Mesodermal cell (in vitro differentiated cells): Measurements from ENCODE around the gene DUS1L.

Source experiments
- H3K27ac ChIP-seq: 2 replicates; pipeline ENCODE4 v1.7.0; 2013; ENCODE audit warnings: mild to moderate bottlenecking, low read depth, low read length, moderate library complexity; ENCODE audit not compliant: severe bottlenecking
- H3K36me3 ChIP-seq: 2 replicates; pipeline ENCODE4 v1.7.1; 2013; ENCODE audit warnings: mild to moderate bottlenecking, low read length, moderate library complexity; ENCODE audit not compliant: control insufficient read depth, insufficient read depth
- H3K4me1 ChIP-seq: one replicate; pipeline ENCODE4 v1.7.1; 2013; ENCODE audit warnings: mild to moderate bottlenecking, low read length; ENCODE audit not compliant: insufficient read depth, control insufficient read depth, poor library complexity, severe bottlenecking
- H3K4me3 ChIP-seq: 2 replicates; pipeline ENCODE4 v1.7.0; 2013; ENCODE audit warnings: low read length, control low read depth, mild to moderate bottlenecking; ENCODE audit not compliant: insufficient read depth, poor library complexity, severe bottlenecking; ENCODE audit errors: extremely low read depth
- H3K9me3 ChIP-seq: 2 replicates; pipeline ENCODE4 v1.7.1; 2013; ENCODE audit warnings: mild to moderate bottlenecking, low read length, moderate library complexity; ENCODE audit not compliant: control insufficient read depth
- WGBS, 2 experiments: methylation state at CpG; one replicate each; pipeline ENCODE4 v1.1.5; 2013; ENCODE audit warnings: missing lambda C conversion rate in 2 of 2; ENCODE audit not compliant: insufficient coverage in 2 of 2; 5-methylcytosine and 5-hydroxymethylcytosine counted together

Gene DUS1L

DNA sequence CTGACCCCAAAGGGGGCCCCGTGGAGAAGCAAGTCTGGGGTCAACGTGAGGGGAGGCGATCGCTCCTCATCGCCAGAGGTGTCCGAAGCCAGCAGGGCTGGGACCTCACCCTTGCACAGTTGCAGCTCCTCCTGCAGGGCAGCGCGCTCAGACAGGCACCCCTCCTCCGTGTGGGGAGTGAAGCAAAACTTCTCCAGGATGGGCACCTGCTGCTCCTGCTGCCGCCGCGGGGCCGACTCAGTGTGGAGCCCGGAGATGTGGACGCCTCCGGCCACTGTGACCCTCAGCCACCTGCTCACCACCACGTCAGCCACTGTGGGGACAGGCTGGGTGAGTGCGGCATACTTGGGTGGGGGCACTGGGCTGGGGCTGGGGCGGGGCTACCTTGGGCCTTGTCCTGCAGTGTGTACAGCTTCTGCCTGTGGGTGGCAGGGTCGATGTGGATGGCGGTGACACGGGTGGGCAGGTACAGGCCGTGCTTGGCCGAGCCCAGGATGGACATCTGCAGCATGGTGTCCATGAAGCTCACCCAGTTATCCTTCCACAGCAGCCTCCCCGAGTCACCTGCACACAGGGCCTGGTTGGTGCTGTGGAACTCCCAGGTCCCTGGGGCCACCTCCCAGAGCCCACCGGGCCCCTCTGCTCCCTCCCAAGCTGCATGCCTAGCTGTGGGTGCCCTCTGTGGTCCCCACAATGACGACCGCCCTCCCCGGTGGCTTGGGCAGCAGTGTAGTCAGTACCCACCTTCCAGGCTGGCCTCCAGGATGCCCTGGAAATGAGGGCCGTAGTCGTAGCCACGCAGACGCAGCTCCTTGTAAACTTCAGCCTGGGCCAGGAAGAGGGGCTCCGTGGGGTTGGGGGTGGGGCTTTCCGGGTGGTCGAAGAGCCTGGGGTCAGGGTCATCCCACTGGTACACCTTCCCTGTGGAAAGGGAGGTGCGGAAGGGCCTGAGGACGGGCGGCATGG is 21.6 kb upstream of the DUS1L start:
- WGBS, 2 experiments: 95 to 96% methylated on average over 26 to 34 of the region's 39 CpGs
- no peaks in the 10 kb centered on the region for H3K4me1 ChIP-seq
- H3K27ac ChIP-seq: no peak overlapping the region
- H3K9me3 ChIP-seq: no peaks in the 10 kb centered on the region
- H3K4me3 ChIP-seq: no peak overlapping the region
- peaks cover 100% of the 10 kb centered on the region for H3K36me3 ChIP-seq

DNA sequence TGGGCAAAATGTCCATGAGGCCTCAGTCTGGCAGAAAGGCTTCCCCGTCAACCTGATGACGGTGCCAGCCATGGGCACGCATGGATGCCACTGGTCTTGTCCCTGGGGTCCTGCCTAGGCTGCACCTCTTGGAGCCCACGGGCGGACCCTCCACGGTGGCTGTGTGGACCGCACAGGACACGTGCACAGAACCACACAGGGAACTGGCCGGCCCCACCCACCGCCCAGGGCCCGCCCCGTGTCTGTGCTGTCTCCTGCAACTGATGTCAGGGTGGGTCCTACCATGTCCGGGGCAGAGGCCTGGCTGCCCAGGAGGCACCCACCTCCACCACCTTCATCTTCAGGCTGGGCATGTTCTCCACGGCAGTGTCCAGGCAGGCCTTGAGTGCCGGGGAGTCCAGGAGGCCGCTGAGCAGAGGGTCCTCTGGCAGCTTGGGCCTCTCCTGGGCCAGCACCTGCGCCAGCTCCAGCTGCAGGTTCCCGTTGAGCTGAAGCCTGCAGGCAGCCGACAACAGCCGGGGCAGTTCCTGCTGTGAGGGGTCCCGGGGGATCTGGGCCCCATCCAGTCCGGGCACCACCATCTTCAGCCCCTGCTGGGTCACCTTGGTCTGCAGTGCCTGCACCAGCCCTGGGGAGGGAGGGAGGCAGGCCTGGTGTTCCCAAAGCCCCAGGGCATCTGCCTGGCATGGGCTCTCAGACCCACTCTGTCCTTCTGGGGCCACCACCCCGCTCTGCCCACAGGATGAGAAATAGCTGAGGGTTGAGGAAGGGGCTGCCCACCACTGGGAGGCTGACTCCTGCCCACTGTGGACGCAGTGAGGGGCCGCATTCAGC is 20.5 kb upstream of the DUS1L start:
- 96 to 98% methylated on average over 16 to 24 of the region's 25 CpGs for WGBS, 2 experiments
- Histone ChIP-seq H3K27ac (no peak overlapping the region), H3K4me1 (no peaks in the 10 kb centered on the region), H3K9me3 (no peaks in the 10 kb centered on the region), H3K36me3 (peaks cover 99% of the 10 kb centered on the region), H3K4me3 (no peak overlapping the region)

DNA sequence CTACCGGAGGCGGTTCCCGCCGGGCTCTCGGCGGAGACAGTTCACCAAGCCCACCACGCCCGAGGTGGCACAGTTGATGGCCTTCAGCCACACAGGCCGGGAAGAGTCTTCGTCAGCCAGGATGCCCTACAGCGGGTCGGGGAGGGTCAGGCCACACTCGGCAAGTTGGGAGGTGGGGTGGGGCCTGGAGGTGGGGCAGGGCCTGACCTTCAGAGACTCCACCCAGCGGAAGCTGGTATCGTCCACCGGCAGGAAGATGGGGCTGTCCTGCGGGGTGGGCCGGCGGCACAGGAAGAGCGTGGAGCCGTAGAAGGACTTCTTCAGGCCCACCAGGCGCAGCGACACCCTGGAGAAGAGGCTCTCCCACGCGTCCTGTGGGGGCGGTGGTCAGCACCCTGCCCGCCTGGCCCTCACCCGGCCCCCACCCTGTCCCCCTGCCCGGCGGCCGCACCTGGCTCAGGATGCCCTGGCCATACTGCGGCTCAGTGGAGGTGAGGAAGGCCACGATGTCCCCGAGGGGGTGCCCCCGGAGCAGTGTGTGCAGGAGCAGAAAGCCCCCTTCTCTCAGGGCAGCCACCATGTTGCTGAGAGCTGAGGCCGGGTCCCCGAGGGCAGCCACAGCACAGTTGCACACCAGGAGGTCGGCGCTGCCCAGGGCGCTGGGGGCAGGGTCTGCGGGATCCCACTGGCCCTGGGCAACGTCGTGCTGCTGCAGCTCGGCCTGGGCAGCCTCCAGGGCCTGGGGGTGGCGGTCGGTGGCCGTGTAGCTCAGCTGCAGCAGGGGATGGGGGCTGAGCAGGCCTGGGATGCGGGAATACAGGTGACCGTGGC is 19.6 kb upstream of the DUS1L start:
- no peaks in the 10 kb centered on the region for H3K4me1 ChIP-seq
- H3K9me3 ChIP-seq: no peaks in the 10 kb centered on the region
- H3K4me3 ChIP-seq: no peak overlapping the region
- no peak overlapping the region for H3K27ac ChIP-seq
- peaks cover 99% of the 10 kb centered on the region for H3K36me3 ChIP-seq
- 94 to 95% methylated on average over 43 to 49 of the region's 49 CpGs for WGBS, 2 experiments

DNA sequence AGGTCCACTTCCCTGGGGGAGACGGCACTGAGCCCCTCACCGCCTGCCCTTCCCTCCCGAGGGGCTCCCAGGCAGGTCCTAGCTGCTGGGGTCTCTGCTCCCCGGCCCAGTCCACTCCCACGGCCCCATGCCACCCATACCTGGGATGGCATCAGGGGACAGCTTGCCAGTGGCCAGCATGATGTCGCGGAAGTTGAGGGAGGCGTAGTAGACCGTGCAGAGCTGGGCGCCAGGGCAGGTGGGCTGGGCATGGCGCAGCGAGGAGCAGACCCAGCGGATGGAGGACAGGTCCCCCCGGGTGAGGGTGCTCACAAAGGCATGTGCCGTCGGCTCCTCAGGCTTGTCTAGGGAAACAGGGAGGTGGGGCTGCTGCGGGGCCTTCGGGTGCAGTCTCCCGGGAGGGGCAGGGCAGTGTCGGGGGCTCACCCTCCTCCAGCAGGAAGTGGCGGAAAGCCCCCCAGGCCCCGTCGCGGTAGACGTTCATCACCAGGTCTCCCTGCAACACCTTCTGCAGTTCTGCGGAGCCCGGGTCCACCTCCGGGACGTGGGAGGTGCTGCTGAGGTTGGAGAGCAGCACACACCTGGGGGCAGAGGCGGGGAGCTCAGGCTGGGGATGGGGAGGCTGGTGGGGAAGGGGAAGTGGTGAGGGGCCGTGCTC is 18.9 kb upstream of the DUS1L start:
- no peak overlapping the region for H3K27ac ChIP-seq

DNA sequence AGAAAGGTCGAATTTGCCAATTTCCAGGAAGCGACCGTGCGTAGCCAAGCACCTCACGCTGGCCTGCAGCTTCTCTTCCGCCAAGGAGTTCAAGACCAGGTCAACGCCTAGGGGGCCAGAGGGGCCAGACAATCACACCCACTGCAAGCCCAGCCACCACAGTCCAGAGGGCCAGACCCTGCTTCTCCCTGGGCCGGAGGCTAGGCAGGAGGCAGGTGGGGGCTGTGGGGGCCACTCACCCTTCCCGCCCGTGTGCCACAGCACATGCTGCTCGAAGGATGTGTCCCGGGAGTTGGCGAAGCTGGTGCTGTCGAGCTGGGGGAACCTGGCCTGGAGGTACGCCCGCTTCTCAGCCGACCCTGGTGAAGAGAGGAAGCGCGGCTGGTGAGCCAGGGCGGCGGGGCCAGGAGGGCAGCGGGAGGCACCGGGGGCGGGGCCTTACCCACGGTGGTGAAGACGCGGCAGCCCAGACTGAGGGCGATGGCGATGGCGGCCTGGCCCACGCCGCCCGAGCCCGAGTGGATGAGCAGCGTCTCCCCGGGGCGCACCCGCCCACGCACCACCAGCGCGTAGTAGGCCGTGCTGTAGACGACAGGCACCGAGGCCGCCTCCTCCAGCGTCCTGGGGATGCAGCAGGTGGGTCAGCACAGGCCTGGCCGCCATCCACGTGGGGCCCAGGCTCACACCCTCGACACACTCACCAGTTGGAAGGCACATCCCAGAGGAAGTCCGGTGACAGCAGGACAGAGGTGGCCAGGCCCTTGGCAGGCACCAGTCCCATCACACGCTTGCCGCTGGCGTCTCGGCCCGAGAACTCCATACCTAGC is 18.1 kb upstream of the DUS1L start:
- no peak overlapping the region for H3K27ac ChIP-seq
- H3K36me3 ChIP-seq: peaks cover 97% of the 10 kb centered on the region
- no peak overlapping the region for H3K4me3 ChIP-seq
- no peaks in the 10 kb centered on the region for H3K4me1 ChIP-seq
- no peaks in the 10 kb centered on the region for H3K9me3 ChIP-seq
- WGBS, 2 experiments: 96 to 97% methylated on average over 54 of the region's 55 CpGs

More for the DNA sequence above, 18.9 kb upstream of the DUS1L start:
- peaks cover 99% of the 10 kb centered on the region for H3K36me3 ChIP-seq
- H3K4me3 ChIP-seq: no peak overlapping the region
- no peaks in the 10 kb centered on the region for H3K4me1 ChIP-seq
- H3K9me3 ChIP-seq: no peaks in the 10 kb centered on the region
- 97 to 98% methylated on average over 22 to 26 of the region's 31 CpGs for WGBS, 2 experiments

DNA sequence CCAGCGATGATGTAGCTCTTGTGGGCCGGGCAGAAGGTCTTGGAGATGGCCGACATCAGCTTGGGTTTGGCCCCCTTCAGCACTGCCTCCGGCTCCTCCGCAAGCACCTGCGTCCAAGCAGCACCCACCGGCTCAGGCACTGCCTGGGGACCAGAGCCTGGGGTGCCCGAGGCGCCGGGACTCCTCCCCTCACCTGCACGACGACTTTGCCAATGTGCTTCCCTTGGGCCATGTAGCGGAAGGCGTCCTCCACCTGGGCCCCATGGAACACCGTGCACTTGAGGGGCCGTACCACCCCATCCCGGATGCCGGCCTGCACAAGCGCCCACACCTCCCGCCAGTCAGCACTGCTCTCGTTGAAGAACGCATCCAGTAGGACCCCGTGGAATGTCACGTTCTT is 17.4 kb upstream of the DUS1L start:
- H3K4me1 ChIP-seq: no peaks in the 10 kb centered on the region
- 93 to 98% methylated on average over 23 to 24 of the region's 24 CpGs for whole genome bisulfite sequencing, 2 experiments
- no peaks in the 10 kb centered on the region for H3K9me3 ChIP-seq
- no peak overlapping the region for H3K4me3 ChIP-seq
- no peak overlapping the region for H3K27ac ChIP-seq
- peaks cover 96% of the 10 kb centered on the region for H3K36me3 ChIP-seq

DNA sequence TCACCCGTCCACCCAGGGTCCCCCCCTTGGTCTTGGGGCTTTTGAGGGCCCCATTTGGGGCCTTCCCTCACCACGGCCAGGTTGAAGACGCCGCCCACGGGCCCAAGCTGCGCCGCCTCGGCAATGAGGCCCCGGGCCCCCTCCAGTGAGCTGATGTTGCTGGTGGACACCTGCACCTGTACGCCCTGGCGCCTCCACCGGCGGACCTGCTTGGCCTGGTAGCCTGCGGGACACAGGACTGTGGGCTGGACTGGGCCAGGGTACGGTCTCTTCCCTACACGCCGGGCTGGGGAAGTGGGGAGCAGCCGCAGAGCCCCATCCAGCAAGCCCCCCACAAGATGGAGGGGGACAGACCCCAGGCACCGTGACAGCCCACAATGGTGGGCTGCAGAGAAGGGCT is 16.9 kb upstream of the DUS1L start:
- Histone ChIP-seq H3K4me1 (no peaks in the 10 kb centered on the region), H3K9me3 (no peaks in the 10 kb centered on the region), H3K27ac (no peak overlapping the region), H3K36me3 (peaks cover 96% of the 10 kb centered on the region), H3K4me3 (no peak overlapping the region)
- WGBS, 2 experiments: 96 to 98% methylated on average over 17 to 19 of the region's 19 CpGs

DNA sequence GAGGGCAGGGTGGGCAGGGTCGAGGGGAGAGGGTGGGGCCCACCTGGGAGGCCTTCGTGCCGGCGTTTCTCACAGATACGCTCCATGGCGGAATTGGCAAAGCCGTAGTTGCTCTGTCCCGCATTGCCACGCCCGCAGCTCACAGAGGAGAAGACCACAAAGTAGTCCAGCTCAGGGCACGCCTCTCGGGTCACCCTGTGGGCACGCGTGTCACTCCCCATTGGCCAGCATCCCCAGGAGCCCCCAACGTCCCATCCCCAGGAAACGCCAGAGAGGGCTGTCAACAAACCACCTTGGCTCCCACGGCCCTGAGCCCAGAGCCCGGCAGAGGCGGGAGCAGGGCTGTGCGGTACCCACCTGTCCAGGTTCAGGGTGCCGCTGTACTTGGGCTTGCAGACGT is 16.4 kb upstream of the DUS1L start:
- Histone ChIP-seq H3K27ac (no peak overlapping the region), H3K9me3 (no peaks in the 10 kb centered on the region), H3K4me1 (no peaks in the 10 kb centered on the region), H3K36me3 (peaks cover 92% of the 10 kb centered on the region), H3K4me3 (no peak overlapping the region)
- 97% methylated on average over 22 of the region's 22 CpGs for WGBS, 2 experiments

DNA sequence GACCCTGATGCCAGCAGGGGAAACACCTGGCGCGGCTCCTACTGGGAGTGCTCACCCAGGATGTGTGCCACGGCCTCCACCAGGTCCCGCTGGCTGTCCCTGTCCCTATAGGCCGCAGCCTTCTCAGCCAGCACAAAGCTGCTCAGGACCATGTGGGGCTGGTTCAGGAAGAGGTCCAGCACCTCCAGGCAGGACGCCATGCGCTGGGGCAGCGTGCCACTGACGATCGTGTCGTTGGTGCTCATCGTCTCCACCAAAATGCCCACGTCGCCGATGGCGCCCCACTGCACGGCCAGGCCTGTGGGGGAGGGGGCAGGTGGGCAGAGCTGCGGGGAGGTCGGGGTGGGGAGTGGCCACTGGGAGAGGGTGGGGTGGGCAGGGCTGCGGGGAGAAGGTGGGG is 15.9 kb upstream of the DUS1L start:
- no peaks in the 10 kb centered on the region for H3K4me1 ChIP-seq
- H3K9me3 ChIP-seq: no peaks in the 10 kb centered on the region
- H3K27ac ChIP-seq: no peak overlapping the region
- H3K4me3 ChIP-seq: no peak overlapping the region
- 93 to 99% methylated on average over 7 to 15 of the region's 20 CpGs for WGBS, 2 experiments
- H3K36me3 ChIP-seq: peaks cover 88% of the 10 kb centered on the region
